ENCODE measurements around the gene PSME2.

Gene PSME2

GRCh38 chr14:24121210-24121609, 25.2 kb downstream of the PSME2 start:
- no peak for DNase-seq (ENCODE audit: low read depth)
- no peak for TF ChIP-seq CTCF (IDR thresholded peaks at IDR 0.05; ENCODE audit: low read depth, low read length, missing control alignments)

GRCh38 chr14:24119691-24120090, 26.7 kb downstream of the PSME2 start:
- DNase-seq (ENCODE audit: low read depth), result no peak
- TF ChIP-seq CTCF (IDR thresholded peaks at IDR 0.05; ENCODE audit: low read depth, low read length, missing control alignments), result no peak

More at GRCh38 chr14:24121210-24121609, 25.2 kb downstream of the PSME2 start:
- no peak overlapping the region for H3K4me3 ChIP-seq (ENCODE audit: low read depth, low read length)

GRCh38 chr14:24117179-24117578, 29.2 kb downstream of the PSME2 start:
- TF ChIP-seq CTCF (IDR thresholded peaks at IDR 0.05; ENCODE audit: low read depth, low read length, missing control alignments), result no peak
- no peak for DNase-seq (ENCODE audit: low read depth)
- H3K4me3 ChIP-seq (ENCODE audit: low read depth, low read length), result no peak overlapping the region

More at GRCh38 chr14:24119691-24120090, 26.7 kb downstream of the PSME2 start:
- H3K4me3 ChIP-seq (ENCODE audit: low read depth, low read length), result no peak overlapping the region

- H3K4me3 ChIP-seq (ENCODE audit: low read depth, low read length), result peak overlapping the region; percentile 75
- DNase-seq (ENCODE audit: low read depth), result no peak
- TF ChIP-seq CTCF (IDR thresholded peaks at IDR 0.05; ENCODE audit: low read depth, low read length, missing control alignments), result no peak
Observed at GRCh38 chr14:24116128-24116814, 30.1 kb downstream of the PSME2 start.

GRCh38 chr14:24115422-24116127, 30.8 kb downstream of the PSME2 start:
- H3K4me3 ChIP-seq (ENCODE audit: low read depth, low read length), result peak overlapping the region; percentile 75
- no peak for TF ChIP-seq CTCF (IDR thresholded peaks at IDR 0.05; ENCODE audit: low read depth, low read length, missing control alignments)
- DNase-seq (ENCODE audit: low read depth), result no peak

- TF ChIP-seq CTCF (IDR thresholded peaks at IDR 0.05; ENCODE audit: low read depth, low read length, missing control alignments), result no peak
- DNase-seq (ENCODE audit: low read depth), result peak; percentile 100
- peak within 1 kb of the TSS; percentile 75 for H3K4me3 ChIP-seq (ENCODE audit: low read depth, low read length)
Observed at GRCh38 chr14:24114532-24115421, 31.6 kb downstream of the PSME2 start, which contains the start of the genes DCAF11 and NRL. Gene DCAF11 (plus strand): TSS chr14:24114777. CDS start chr14:24115595, 818 bp downstream. Gene NRL (minus strand): TSS chr14:24114949. CDS start chr14:24082848, 32,101 bp downstream.

Data from GM12864 (cell line).